HEK293 (cell line): ENCODE results near the gene SIK3.

Experiments used
- GFI1B ChIP-seq: fragments of 450-650 bp; formaldehyde crosslinking; IDR thresholded peaks from 2 replicates; pipeline ENCODE4 v1.5.1; 2016; ENCODE audit warnings: missing biosample characterization, missing genetic modification characterization
- KLF16 ChIP-seq: fragments of 450-650 bp; formaldehyde crosslinking; IDR thresholded peaks from 2 replicates; pipeline ENCODE4 v1.5.1; 2017; ENCODE audit warnings: missing biosample characterization, missing genetic modification characterization
- MZF1 ChIP-seq: fragments of 450-650 bp; formaldehyde crosslinking; IDR thresholded peaks from 2 replicates; pipeline ENCODE4 v1.5.1; 2017; ENCODE audit warnings: missing biosample characterization, missing genetic modification characterization, borderline replicate concordance
- SALL2 ChIP-seq: fragments of 450-650 bp; formaldehyde crosslinking; IDR thresholded peaks from 2 replicates; pipeline ENCODE4 v1.5.0; 2017; ENCODE audit warnings: missing biosample characterization, mild to moderate bottlenecking, missing genetic modification characterization, borderline replicate concordance
- TCF7L2 ChIP-seq: IDR thresholded peaks from 2 replicates; pipeline ENCODE4 v1.6.1; 2011; ENCODE audit warnings: low read depth, mild to moderate bottlenecking, inconsistent platforms, low read length, moderate library complexity, borderline replicate concordance
- ZBTB17 ChIP-seq: fragments of 450-650 bp; formaldehyde crosslinking; IDR thresholded peaks from 2 replicates; pipeline ENCODE4 v1.5.1; 2016; ENCODE audit warnings: missing biosample characterization, missing genetic modification characterization
- ZBTB20 ChIP-seq: fragments of 450-650 bp; formaldehyde crosslinking; IDR thresholded peaks from 2 replicates; pipeline ENCODE4 v1.5.1; 2016; ENCODE audit warnings: missing biosample characterization, missing genetic modification characterization
- ZBTB7A ChIP-seq: fragments of 450-650 bp; formaldehyde crosslinking; IDR thresholded peaks from 2 replicates; pipeline ENCODE4 v1.5.1; 2016; ENCODE audit warnings: low read depth, missing biosample characterization, missing genetic modification characterization
- ZNF155 ChIP-seq: fragments of 450-650 bp; formaldehyde crosslinking; IDR thresholded peaks from 2 replicates; pipeline ENCODE4 v1.5.1; 2016; ENCODE audit warnings: missing biosample characterization, missing genetic modification characterization
- ZNF19 ChIP-seq: fragments of 450-650 bp; formaldehyde crosslinking; IDR thresholded peaks from 2 replicates; pipeline ENCODE4; 2016; ENCODE audit warnings: missing biosample characterization, missing genetic modification characterization, low read depth
- ZNF221 ChIP-seq: fragments of 450-650 bp; formaldehyde crosslinking; IDR thresholded peaks from 2 replicates; pipeline ENCODE4 v1.5.1; 2017; ENCODE audit warnings: missing biosample characterization, missing genetic modification characterization, borderline replicate concordance
- ZNF350 ChIP-seq: fragments of 450-650 bp; formaldehyde crosslinking; IDR thresholded peaks from 2 replicates; pipeline ENCODE4 v1.5.0; 2017; ENCODE audit warnings: missing biosample characterization, mild to moderate bottlenecking, missing genetic modification characterization
- ZNF426 ChIP-seq: fragments of 450-650 bp; formaldehyde crosslinking; IDR thresholded peaks from 2 replicates; pipeline ENCODE4 v1.5.1; 2017; ENCODE audit warnings: missing biosample characterization, missing genetic modification characterization, mild to moderate bottlenecking, inconsistent platforms, moderate library complexity
- ZNF530 ChIP-seq: fragments of 450-650 bp; formaldehyde crosslinking; IDR thresholded peaks from 2 replicates; pipeline ENCODE4 v1.5.1; 2016; ENCODE audit warnings: low read depth, missing biosample characterization, missing genetic modification characterization
- ZNF558 ChIP-seq: fragments of 450-650 bp; formaldehyde crosslinking; IDR thresholded peaks from 2 replicates; pipeline ENCODE4 v1.5.1; 2016; ENCODE audit warnings: missing biosample characterization, missing genetic modification characterization
- ZNF626 ChIP-seq: fragments of 450-650 bp; sonication (Bioruptor Pico); formaldehyde crosslinking; IDR thresholded peaks from 2 replicates; pipeline ENCODE4 v1.5.1; 2018; ENCODE audit warnings: missing biosample characterization, missing genetic modification characterization, inconsistent platforms
- ZNF658 ChIP-seq: fragments of 450-650 bp; formaldehyde crosslinking; IDR thresholded peaks from 2 replicates; pipeline ENCODE4; 2016; ENCODE audit warnings: missing biosample characterization, missing genetic modification characterization
- ZNF670 ChIP-seq: fragments of 450-650 bp; formaldehyde crosslinking; IDR thresholded peaks from 2 replicates; pipeline ENCODE4 v1.5.1; 2016; ENCODE audit warnings: missing biosample characterization, missing genetic modification characterization, low read depth
- ZNF747 ChIP-seq: fragments of 450-650 bp; formaldehyde crosslinking; IDR thresholded peaks from 2 replicates; pipeline ENCODE4 v1.5.1; 2016; ENCODE audit warnings: missing biosample characterization, missing genetic modification characterization
- TF ChIP-seq, protein P1 (sequence below): fragments of 450-650 bp; formaldehyde crosslinking; IDR thresholded peaks from 2 replicates; pipeline ENCODE4 v1.5.1; 2016; ENCODE audit warnings: missing biosample characterization, missing genetic modification characterization
- TF ChIP-seq, protein P2 (sequence below): fragments of 450-650 bp; formaldehyde crosslinking; IDR thresholded peaks from 2 replicates; pipeline ENCODE4 v1.5.1; 2016; ENCODE audit warnings: missing biosample characterization, missing genetic modification characterization, borderline replicate concordance
- TF ChIP-seq, protein P3 (sequence below): fragments of 450-650 bp; formaldehyde crosslinking; IDR thresholded peaks from 2 replicates; pipeline ENCODE4 v1.5.1; 2017; ENCODE audit warnings: missing biosample characterization, mild to moderate bottlenecking, missing genetic modification characterization, moderate library complexity
- TF ChIP-seq, protein P4 (sequence below): fragments of 450-650 bp; formaldehyde crosslinking; conservative IDR thresholded peaks from 2 replicates; pipeline ENCODE4 v1.5.1; 2016; ENCODE audit warnings: low read depth, missing biosample characterization, missing genetic modification characterization
- TF ChIP-seq, protein P5 (sequence below): fragments of 450-650 bp; formaldehyde crosslinking; IDR thresholded peaks from 2 replicates; pipeline ENCODE4 v1.5.1; 2016; ENCODE audit warnings: missing biosample characterization, missing genetic modification characterization

Gene SIK3

DNA sequence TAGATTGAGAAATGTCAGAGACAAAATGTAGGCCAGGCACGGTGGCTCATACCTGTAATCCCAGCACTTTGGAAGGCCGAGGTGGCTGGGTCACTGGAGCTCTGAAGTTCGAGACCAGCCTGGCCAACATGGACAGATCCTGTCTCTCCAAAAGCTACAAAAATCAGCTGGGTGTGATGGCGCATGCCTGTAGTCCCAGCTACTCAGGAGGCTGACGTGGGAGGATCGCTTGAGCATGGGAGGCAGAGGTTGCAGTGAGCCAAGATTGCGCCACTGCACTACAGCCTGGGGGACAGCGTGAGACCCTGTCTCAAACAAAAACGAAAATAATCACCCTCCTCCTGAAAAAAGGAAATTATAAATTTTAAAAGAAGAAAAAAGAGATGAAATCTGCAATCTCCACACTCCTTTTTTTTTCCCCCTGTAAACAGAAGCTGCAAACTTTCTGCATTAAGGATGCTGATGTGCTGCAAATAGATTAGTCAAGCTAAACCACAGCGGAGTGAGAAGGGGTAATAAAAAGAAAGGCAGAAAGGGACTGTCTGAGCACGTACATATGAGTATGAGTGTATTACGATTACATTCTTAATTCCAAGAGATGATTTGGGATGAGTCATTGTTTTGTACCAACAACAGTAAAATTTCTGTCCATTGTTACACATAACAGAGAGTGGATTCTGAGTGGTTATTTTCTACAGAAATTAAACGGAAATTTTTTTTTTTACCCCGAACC lies 87.3 kb downstream of the SIK3 start (continued):
- TF ChIP-seq, protein P1, sequence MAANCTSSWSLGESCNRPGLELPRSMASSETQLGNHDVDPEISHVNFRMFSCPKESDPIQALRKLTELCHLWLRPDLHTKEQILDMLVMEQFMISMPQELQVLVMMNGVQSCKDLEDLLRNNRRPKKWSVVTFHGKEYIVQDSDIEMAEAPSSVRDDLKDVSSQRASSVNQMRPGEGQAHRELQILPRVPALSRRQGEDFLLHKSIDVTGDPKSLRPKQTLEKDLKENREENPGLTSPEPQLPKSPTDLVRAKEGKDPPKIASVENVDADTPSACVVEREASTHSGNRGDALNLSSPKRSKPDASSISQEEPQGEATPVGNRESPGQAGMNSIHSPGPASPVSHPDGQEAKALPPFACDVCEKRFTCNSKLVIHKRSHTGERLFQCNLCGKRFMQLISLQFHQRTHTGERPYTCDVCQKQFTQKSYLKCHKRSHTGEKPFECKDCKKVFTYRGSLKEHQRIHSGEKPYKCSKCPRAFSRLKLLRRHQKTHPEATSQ (tag by site-specific recombination): no peak
- TF ChIP-seq ZNF658 (tag by site-specific recombination) (no peak), GFI1B (no peak), ZNF558 (tag by site-specific recombination) (no peak), ZBTB20 (tag by site-specific recombination) (no peak), ZBTB7A (tag by site-specific recombination) (no peak), MZF1 (no peak), ZNF350 (tag by site-specific recombination) (no peak), ZBTB17 (peak; percentile 85), ZNF19 (no peak), ZNF670 (no peak), ZNF530 (tag by site-specific recombination) (no peak), ZNF747 (no peak), ZNF221 (no peak), ZNF155 (tag by site-specific recombination) (no peak), KLF16 (tag by site-specific recombination) (no peak), SALL2 (tag by site-specific recombination) (no peak), TCF7L2 (no peak), ZNF626 (no peak), ZNF426 (no peak)
- TF ChIP-seq, protein P2, sequence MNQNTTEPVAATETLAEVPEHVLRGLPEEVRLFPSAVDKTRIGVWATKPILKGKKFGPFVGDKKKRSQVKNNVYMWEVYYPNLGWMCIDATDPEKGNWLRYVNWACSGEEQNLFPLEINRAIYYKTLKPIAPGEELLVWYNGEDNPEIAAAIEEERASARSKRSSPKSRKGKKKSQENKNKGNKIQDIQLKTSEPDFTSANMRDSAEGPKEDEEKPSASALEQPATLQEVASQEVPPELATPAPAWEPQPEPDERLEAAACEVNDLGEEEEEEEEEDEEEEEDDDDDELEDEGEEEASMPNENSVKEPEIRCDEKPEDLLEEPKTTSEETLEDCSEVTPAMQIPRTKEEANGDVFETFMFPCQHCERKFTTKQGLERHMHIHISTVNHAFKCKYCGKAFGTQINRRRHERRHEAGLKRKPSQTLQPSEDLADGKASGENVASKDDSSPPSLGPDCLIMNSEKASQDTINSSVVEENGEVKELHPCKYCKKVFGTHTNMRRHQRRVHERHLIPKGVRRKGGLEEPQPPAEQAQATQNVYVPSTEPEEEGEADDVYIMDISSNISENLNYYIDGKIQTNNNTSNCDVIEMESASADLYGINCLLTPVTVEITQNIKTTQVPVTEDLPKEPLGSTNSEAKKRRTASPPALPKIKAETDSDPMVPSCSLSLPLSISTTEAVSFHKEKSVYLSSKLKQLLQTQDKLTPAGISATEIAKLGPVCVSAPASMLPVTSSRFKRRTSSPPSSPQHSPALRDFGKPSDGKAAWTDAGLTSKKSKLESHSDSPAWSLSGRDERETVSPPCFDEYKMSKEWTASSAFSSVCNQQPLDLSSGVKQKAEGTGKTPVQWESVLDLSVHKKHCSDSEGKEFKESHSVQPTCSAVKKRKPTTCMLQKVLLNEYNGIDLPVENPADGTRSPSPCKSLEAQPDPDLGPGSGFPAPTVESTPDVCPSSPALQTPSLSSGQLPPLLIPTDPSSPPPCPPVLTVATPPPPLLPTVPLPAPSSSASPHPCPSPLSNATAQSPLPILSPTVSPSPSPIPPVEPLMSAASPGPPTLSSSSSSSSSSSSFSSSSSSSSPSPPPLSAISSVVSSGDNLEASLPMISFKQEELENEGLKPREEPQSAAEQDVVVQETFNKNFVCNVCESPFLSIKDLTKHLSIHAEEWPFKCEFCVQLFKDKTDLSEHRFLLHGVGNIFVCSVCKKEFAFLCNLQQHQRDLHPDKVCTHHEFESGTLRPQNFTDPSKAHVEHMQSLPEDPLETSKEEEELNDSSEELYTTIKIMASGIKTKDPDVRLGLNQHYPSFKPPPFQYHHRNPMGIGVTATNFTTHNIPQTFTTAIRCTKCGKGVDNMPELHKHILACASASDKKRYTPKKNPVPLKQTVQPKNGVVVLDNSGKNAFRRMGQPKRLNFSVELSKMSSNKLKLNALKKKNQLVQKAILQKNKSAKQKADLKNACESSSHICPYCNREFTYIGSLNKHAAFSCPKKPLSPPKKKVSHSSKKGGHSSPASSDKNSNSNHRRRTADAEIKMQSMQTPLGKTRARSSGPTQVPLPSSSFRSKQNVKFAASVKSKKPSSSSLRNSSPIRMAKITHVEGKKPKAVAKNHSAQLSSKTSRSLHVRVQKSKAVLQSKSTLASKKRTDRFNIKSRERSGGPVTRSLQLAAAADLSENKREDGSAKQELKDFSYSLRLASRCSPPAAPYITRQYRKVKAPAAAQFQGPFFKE: no peak
- TF ChIP-seq, protein P3, sequence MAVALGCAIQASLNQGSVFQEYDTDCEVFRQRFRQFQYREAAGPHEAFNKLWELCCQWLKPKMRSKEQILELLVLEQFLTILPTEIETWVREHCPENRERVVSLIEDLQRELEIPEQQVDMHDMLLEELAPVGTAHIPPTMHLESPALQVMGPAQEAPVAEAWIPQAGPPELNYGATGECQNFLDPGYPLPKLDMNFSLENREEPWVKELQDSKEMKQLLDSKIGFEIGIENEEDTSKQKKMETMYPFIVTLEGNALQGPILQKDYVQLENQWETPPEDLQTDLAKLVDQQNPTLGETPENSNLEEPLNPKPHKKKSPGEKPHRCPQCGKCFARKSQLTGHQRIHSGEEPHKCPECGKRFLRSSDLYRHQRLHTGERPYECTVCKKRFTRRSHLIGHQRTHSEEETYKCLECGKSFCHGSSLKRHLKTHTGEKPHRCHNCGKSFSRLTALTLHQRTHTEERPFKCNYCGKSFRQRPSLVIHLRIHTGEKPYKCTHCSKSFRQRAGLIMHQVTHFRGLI (tag by site-specific recombination): no peak
- TF ChIP-seq, protein P4, sequence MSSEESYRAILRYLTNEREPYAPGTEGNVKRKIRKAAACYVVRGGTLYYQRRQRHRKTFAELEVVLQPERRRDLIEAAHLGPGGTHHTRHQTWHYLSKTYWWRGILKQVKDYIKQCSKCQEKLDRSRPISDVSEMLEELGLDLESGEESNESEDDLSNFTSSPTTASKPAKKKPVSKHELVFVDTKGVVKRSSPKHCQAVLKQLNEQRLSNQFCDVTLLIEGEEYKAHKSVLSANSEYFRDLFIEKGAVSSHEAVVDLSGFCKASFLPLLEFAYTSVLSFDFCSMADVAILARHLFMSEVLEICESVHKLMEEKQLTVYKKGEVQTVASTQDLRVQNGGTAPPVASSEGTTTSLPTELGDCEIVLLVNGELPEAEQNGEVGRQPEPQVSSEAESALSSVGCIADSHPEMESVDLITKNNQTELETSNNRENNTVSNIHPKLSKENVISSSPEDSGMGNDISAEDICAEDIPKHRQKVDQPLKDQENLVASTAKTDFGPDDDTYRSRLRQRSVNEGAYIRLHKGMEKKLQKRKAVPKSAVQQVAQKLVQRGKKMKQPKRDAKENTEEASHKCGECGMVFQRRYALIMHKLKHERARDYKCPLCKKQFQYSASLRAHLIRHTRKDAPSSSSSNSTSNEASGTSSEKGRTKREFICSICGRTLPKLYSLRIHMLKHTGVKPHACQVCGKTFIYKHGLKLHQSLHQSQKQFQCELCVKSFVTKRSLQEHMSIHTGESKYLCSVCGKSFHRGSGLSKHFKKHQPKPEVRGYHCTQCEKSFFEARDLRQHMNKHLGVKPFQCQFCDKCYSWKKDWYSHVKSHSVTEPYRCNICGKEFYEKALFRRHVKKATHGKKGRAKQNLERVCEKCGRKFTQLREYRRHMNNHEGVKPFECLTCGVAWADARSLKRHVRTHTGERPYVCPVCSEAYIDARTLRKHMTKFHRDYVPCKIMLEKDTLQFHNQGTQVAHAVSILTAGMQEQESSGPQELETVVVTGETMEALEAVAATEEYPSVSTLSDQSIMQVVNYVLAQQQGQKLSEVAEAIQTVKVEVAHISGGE (tag by site-specific recombination): no peak
- TF ChIP-seq, protein P5, sequence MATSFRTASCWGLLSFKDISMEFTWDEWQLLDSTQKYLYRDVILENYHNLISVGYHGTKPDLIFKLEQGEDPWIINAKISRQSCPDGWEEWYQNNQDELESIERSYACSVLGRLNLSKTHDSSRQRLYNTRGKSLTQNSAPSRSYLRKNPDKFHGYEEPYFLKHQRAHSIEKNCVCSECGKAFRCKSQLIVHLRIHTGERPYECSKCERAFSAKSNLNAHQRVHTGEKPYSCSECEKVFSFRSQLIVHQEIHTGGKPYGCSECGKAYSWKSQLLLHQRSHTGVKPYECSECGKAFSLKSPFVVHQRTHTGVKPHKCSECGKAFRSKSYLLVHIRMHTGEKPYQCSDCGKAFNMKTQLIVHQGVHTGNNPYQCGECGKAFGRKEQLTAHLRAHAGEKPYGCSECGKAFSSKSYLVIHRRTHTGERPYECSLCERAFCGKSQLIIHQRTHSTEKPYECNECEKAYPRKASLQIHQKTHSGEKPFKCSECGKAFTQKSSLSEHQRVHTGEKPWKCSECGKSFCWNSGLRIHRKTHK: no peak
- TF ChIP-seq, all 188 proteins: peak for 33
